Activated CD4-positive, alpha-beta memory T cell treated with anti-CD3 and anti-CD28 coated beads for 36 hours (primary cell): ENCODE data around the gene KLHL17. TPM values are rescaled to one million over a fixed set of nuclear protein-coding genes. Genes with fewer than 3 reads are reported as not detected.

Experiments used
- CTCF ChIA-PET: fragments of 350-600 bp; sonication (Branson Sonifier 250); formaldehyde crosslinking; loops from one replicate; lab custom pipeline; 2021; ENCODE audit warnings: antibody characterized with exemption, inconsistent platforms; lab: Charles Lee
- POLR2A ChIA-PET: fragments of 350-600 bp; sonication (Branson Sonifier 250); formaldehyde crosslinking; loops from one replicate; lab custom pipeline; 2021; ENCODE audit warnings: antibody characterized with exemption; lab: Charles Lee
- DNase-seq: peaks from one replicate; pipeline ENCODE4 v3.0.0-alpha.2; 2020
- H3K27ac Mint-ChIP-seq: one replicate; pipeline ENCODE4 v1.8.0; 2021; ENCODE audit warnings: mixed read lengths
- H3K27me3 Mint-ChIP-seq: one replicate; pipeline ENCODE4 v1.8.0; 2021; ENCODE audit warnings: mixed read lengths
- H3K36me3 Mint-ChIP-seq: one replicate; pipeline ENCODE4 v1.8.0; 2021; ENCODE audit warnings: mixed read lengths
- H3K4me1 Mint-ChIP-seq: one replicate; pipeline ENCODE4 v1.8.0; 2021; ENCODE audit warnings: low read depth, mixed read lengths
- H3K4me3 Mint-ChIP-seq: one replicate; pipeline ENCODE4 v1.8.0; 2021; ENCODE audit warnings: mild to moderate bottlenecking, mixed read lengths
- H3K9me3 Mint-ChIP-seq: one replicate; pipeline ENCODE4 v1.8.0; 2021; ENCODE audit warnings: mixed read lengths
- intact Hi-C: fragments of 100-400 bp; cut with micrococcal nuclease; formaldehyde crosslinking; loops from one replicate; pipeline ENCODE4 v1.15.1; 2023
- total RNA-seq, 2 experiments: library from RNA; stranded (reverse); gene quantifications; one replicate each; pipeline ENCODE4 v1.2.3, GENCODE V29; 2021

KLHL17 gene
- total RNA-seq, 2 experiments from 2014 or later: 25.8 to 30.6 TPM

GRCh38 chr1:924656-925560 is 35.5 kb upstream of the KLHL17 start:
- ChIA-PET CTCF (no interaction called here), POLR2A (no interaction called here)
- no peak for DNase-seq
- H3K27me3 Mint-ChIP-seq: peaks cover 47% of the 10 kb centered on the region
- H3K9me3 Mint-ChIP-seq: no peaks in the 10 kb centered on the region
- H3K36me3 Mint-ChIP-seq: no peaks in the 10 kb centered on the region
- H3K4me1 Mint-ChIP-seq: peaks cover 15% of the 10 kb centered on the region
- peak overlapping the region; percentile 3 for H3K4me3 Mint-ChIP-seq
- intact Hi-C loops: no loop called here
- no peak overlapping the region for H3K27ac Mint-ChIP-seq

DNA sequence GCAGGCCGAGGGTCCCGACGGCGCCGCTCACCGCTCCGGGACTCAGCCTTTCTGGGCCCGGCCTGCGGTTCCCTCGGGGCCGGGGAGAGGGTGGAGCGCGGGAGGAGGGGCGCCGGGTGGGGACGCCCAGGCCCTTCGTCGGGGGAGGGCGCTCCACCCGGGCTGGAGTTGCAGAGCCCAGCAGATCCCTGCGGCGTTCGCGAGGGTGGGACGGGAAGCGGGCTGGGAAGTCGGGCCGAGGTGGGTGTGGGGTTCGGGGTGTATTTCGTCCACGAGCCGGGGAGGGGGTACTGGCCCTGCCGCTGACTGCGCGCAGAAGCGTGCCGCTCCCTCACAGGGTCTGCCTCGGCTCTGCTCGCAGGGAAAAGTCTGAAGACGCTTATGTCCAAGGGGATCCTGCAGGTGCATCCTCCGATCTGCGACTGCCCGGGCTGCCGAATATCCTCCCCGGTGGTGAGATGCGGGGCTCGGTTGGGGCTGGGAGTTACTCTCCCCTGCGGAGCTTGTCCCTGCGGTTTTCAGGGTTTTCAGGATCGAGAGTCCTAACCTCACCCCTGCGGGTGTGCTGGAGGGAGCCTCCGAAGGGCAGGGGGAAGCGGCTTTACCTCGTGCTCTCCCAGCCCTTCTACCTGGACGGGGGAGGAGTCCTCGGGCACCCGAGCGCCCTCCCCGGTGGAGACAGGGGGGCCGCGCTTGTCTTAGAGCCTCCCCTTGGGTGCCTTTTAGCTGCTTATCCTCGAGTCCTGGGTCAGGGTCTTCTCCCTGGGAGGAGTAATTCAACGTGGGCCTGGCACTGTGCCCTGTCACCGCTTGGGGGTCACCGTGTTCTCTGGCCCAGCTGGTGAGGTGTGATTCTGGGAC is 34.6 kb upstream of the KLHL17 start:
- H3K4me3 Mint-ChIP-seq: peak overlapping the region; percentile 28
- H3K27me3 Mint-ChIP-seq: peaks cover 38% of the 10 kb centered on the region
- H3K27ac Mint-ChIP-seq: no peak overlapping the region
- H3K36me3 Mint-ChIP-seq: no peaks in the 10 kb centered on the region
- ChIA-PET CTCF (interaction anchor here (0.6 kb wide), 2 partner anchors 15 to 33 kb away, joined by 3 read pairs; partner anchors contain the start of gene NOC2L), POLR2A (interaction anchor here (0.9 kb wide), 1 partner anchor 16 kb away, joined by 3 read pairs; no protein-coding TSS in a partner anchor)
- DNase-seq: no peak
- intact Hi-C loops: no loop called here
- H3K9me3 Mint-ChIP-seq: no peaks in the 10 kb centered on the region
- H3K4me1 Mint-ChIP-seq: peaks cover 11% of the 10 kb centered on the region

- no peak overlapping the region for H3K4me3 Mint-ChIP-seq
- intact Hi-C loops: no loop called here
- DNase-seq: no peak
- H3K9me3 Mint-ChIP-seq: no peaks in the 10 kb centered on the region
- ChIA-PET POLR2A (no interaction called here), CTCF (no interaction called here)
- peaks cover 6% of the 10 kb centered on the region for H3K4me1 Mint-ChIP-seq
- H3K27ac Mint-ChIP-seq: no peak overlapping the region
- peaks cover 34% of the 10 kb centered on the region for H3K27me3 Mint-ChIP-seq
- H3K36me3 Mint-ChIP-seq: no peaks in the 10 kb centered on the region
Measured at GRCh38 chr1:927234-927633, 33.1 kb upstream of the KLHL17 start.

- H3K4me3 Mint-ChIP-seq: no peak overlapping the region
- no peaks in the 10 kb centered on the region for H3K9me3 Mint-ChIP-seq
- no peaks in the 10 kb centered on the region for H3K36me3 Mint-ChIP-seq
- H3K27me3 Mint-ChIP-seq: peaks cover 29% of the 10 kb centered on the region
- intact Hi-C loops: no loop called here
- ChIA-PET CTCF (interaction anchor here (0.6 kb wide), 1 partner anchor 58 kb away, joined by 3 read pairs; no protein-coding TSS in a partner anchor), POLR2A (no interaction called here)
- H3K27ac Mint-ChIP-seq: no peak overlapping the region
- peaks cover 6% of the 10 kb centered on the region for H3K4me1 Mint-ChIP-seq
- no peak for DNase-seq
Measured at GRCh38 chr1:927748-928147, 32.6 kb upstream of the KLHL17 start.

DNA sequence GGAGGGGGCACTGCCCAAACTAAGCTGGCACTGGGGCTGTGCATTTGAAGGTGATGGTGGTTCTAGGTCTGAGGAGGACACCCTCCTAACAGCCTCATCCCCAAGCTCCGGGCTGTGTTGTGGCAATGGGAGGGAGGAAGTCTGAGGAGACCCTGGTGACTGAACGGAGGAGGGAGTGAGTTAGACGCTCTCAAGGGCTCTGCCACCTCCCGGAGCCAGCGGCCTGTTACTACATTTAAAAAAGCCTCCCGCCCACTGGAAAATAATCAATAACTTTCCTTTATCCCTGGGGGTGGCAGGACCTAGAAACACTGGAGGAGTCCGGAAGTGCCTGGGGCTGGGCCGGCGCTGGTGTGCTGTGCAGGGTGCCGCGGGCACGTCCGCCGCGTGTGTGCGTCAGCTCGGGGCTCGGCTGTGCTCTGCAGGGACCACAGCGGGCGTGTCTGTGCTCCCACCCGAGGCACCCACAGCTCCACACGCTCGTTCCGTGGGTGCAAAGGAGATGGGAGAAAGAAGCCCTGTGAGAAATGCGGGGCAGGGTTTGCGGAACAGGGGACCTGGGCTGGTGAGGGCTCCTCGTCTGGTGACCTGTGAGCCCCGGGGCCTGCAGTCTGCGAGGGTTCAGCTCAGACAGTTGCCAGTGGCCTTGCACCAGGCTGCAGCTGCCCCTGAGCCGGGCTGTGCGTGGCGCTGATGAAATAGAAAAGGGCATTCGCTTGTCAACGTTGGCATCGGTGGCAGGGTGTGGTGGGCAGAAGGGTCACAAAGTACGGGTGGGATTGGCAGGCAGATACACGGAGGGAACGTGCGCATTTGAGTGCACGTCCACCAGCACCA is 31.3 kb upstream of the KLHL17 start:
- no peak overlapping the region for H3K27ac Mint-ChIP-seq
- H3K4me1 Mint-ChIP-seq: no peaks in the 10 kb centered on the region
- intact Hi-C loops: no loop called here
- no peak overlapping the region for H3K4me3 Mint-ChIP-seq
- H3K36me3 Mint-ChIP-seq: no peaks in the 10 kb centered on the region
- DNase-seq: no peak
- peaks cover 26% of the 10 kb centered on the region for H3K27me3 Mint-ChIP-seq
- H3K9me3 Mint-ChIP-seq: no peaks in the 10 kb centered on the region
- POLR2A ChIA-PET: interaction anchor here (0.7 kb wide), 1 partner anchor 12 kb away, joined by 3 read pairs; no protein-coding TSS in a partner anchor
- CTCF ChIA-PET: no interaction called here

GRCh38 chr1:929712-930632 is 30.4 kb upstream of the KLHL17 start:
- intact Hi-C loops: no loop called here
- DNase-seq: no peak
- no peak overlapping the region for H3K4me3 Mint-ChIP-seq
- ChIA-PET POLR2A (interaction anchor here (0.7 kb wide), 1 partner anchor 11 kb away, joined by 3 read pairs; no protein-coding TSS in a partner anchor), CTCF (no interaction called here)
- H3K4me1 Mint-ChIP-seq: peaks cover 2% of the 10 kb centered on the region
- H3K27me3 Mint-ChIP-seq: peaks cover 28% of the 10 kb centered on the region
- H3K9me3 Mint-ChIP-seq: no peaks in the 10 kb centered on the region
- no peak overlapping the region for H3K27ac Mint-ChIP-seq
- H3K36me3 Mint-ChIP-seq: no peaks in the 10 kb centered on the region

- Mint-ChIP-seq H3K27me3 (peaks cover 33% of the 10 kb centered on the region), H3K4me3 (no peak overlapping the region), H3K27ac (no peak overlapping the region), H3K4me1 (peaks cover 8% of the 10 kb centered on the region), H3K36me3 (no peaks in the 10 kb centered on the region), H3K9me3 (no peaks in the 10 kb centered on the region)
- no peak for DNase-seq
- ChIA-PET CTCF (no interaction called here), POLR2A (no interaction called here)
- intact Hi-C loops: no loop called here
Measured at GRCh38 chr1:930633-931138, 29.7 kb upstream of the KLHL17 start.

GRCh38 chr1:931380-932172 is 28.8 kb upstream of the KLHL17 start:
- no peak overlapping the region for H3K27ac Mint-ChIP-seq
- intact Hi-C loops: no loop called here
- H3K27me3 Mint-ChIP-seq: peaks cover 25% of the 10 kb centered on the region
- ChIA-PET POLR2A (no interaction called here), CTCF (no interaction called here)
- no peaks in the 10 kb centered on the region for H3K36me3 Mint-ChIP-seq
- peaks cover 8% of the 10 kb centered on the region for H3K4me1 Mint-ChIP-seq
- H3K9me3 Mint-ChIP-seq: no peaks in the 10 kb centered on the region
- no peak for DNase-seq
- H3K4me3 Mint-ChIP-seq: no peak overlapping the region

- Mint-ChIP-seq H3K27me3 (peaks cover 22% of the 10 kb centered on the region), H3K4me1 (peaks cover 8% of the 10 kb centered on the region), H3K27ac (no peak overlapping the region), H3K9me3 (no peaks in the 10 kb centered on the region), H3K4me3 (no peak overlapping the region), H3K36me3 (no peaks in the 10 kb centered on the region)
- intact Hi-C loops: no loop called here
- ChIA-PET POLR2A (no interaction called here), CTCF (no interaction called here)
- DNase-seq: no peak
Measured at GRCh38 chr1:932173-932510, 28.2 kb upstream of the KLHL17 start.

DNA sequence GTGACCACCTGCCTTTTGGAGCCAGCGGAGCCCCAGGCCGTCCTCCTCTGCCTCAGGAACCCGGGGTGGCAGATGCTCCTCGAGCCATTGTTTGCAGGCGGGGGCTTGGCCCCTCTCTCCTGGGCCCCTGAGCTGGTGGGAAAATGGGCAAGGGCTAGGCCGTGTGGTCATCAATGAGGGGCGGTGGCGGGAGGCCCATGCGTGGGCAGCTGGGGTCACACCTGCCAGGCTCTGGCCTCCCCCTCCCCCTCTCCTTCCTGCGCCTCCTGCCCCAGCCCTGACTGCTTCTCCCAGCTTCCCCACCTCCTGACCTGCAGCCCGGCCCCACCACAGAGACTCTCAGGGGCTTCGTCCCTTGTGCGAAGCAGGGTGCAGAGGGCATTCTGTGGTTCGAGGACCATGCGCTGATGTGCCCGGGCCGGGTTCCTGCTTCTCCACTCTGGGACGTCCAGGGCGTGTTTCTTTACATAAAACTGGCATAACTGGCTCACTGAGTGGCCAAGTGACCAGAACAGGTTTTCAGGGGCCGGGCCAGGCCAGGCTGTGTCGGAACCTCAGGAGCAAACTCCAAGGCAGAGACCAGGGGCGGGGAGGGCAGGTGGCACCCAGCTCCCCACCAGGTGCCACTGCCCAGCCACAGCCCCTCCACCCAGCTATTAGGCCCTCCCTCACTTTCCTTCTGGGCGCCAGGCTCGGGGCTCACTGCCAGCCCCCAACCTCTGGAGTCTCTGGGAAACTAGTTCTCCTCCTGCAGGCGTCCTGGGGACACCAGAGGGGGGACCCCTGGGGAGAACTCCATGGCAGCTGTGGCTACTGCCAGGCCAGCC is 27.4 kb upstream of the KLHL17 start:
- intact Hi-C loops: no loop called here
- ChIA-PET POLR2A (interaction anchor here (0.8 kb wide), 1 partner anchor 11 kb away, joined by 3 read pairs; no protein-coding TSS in a partner anchor), CTCF (no interaction called here)
- DNase-seq: no peak
- peaks cover 8% of the 10 kb centered on the region for H3K4me1 Mint-ChIP-seq
- H3K4me3 Mint-ChIP-seq: no peak overlapping the region
- no peaks in the 10 kb centered on the region for H3K36me3 Mint-ChIP-seq
- peaks cover 21% of the 10 kb centered on the region for H3K27me3 Mint-ChIP-seq
- H3K9me3 Mint-ChIP-seq: no peaks in the 10 kb centered on the region
- H3K27ac Mint-ChIP-seq: no peak overlapping the region
